GM23338 (cell line): ENCODE data around the gene ZNF692. TPM values are rescaled to one million over a fixed set of nuclear protein-coding genes. Genes with fewer than 3 reads are reported as not detected.

Source experiments
- CREB1 ChIP-seq: fragments of 250-450 bp; sonication (Bioruptor Pico); IDR thresholded peaks from 2 replicates; pipeline ENCODE4 v1.5.0; 2020; ENCODE audit warnings: low read depth, mild to moderate bottlenecking, moderate library complexity
- ETS1 ChIP-seq: IDR thresholded peaks from 2 replicates; pipeline ENCODE4 v1.6.1; 2016; ENCODE audit warnings: antibody characterized with exemption
- EZH2 ChIP-seq: fragments of 200-600 bp; sonication (generic); IDR thresholded peaks from one replicate; pipeline ENCODE4 v1.8.0; 2017; ENCODE audit warnings: antibody characterized with exemption, mild to moderate bottlenecking, low read depth; ENCODE audit not compliant: unreplicated experiment
- EZH2phosphoT487 ChIP-seq: fragments of 200-600 bp; sonication (generic); IDR thresholded peaks from one replicate; pipeline ENCODE4 v1.8.1; 2018; ENCODE audit warnings: antibody characterized with exemption; ENCODE audit not compliant: unreplicated experiment
- JUNB ChIP-seq: IDR thresholded peaks from one replicate; pipeline ENCODE4 v1.6.1; 2016; ENCODE audit warnings: antibody characterized with exemption; ENCODE audit not compliant: unreplicated experiment
- NANOG ChIP-seq: IDR thresholded peaks from 2 replicates; pipeline ENCODE4 v1.6.1; 2016; ENCODE audit warnings: antibody characterized with exemption, borderline replicate concordance
- REST ChIP-seq: IDR thresholded peaks from one replicate; pipeline ENCODE4 v1.6.1; 2018; ENCODE audit warnings: antibody characterized with exemption; ENCODE audit not compliant: unreplicated experiment
- STAT1 ChIP-seq: IDR thresholded peaks from one replicate; pipeline ENCODE4 v1.6.1; 2016; ENCODE audit warnings: antibody characterized with exemption; ENCODE audit not compliant: unreplicated experiment
- ZNF114 ChIP-seq: fragments of 250-450 bp; sonication (Bioruptor Pico); IDR thresholded peaks from 2 replicates; pipeline ENCODE4 v1.5.0; 2020; ENCODE audit warnings: mild to moderate bottlenecking, moderate library complexity
- ZNF331 ChIP-seq: fragments of 250-450 bp; sonication (Bioruptor Pico); IDR thresholded peaks from 2 replicates; pipeline ENCODE4 v1.5.0; 2020; ENCODE audit warnings: low read depth, mild to moderate bottlenecking, moderate library complexity
- ZNF462 ChIP-seq: fragments of 250-450 bp; sonication (Bioruptor Pico); IDR thresholded peaks from 2 replicates; pipeline ENCODE4 v1.5.0; 2020; ENCODE audit warnings: mild to moderate bottlenecking, moderate library complexity
- polyA plus RNA-seq: library from polyadenylated mRNA; unstranded; fragments of >200 nt; fragmentation: Nextera tagmentation; extraction: Ambion mirVana; gene quantifications from 2 replicates; pipeline ENCODE4 v1.2.1, GENCODE V29; 2016
- total RNA-seq: library from RNA; depleted of rRNA; stranded (reverse); fragments of >200 nt; shearing (Covaris generic); gene quantifications from 2 replicates; pipeline ENCODE4 v1.2.3, GENCODE V29; 2014

The ZNF692 gene
- total and polyA plus RNA-seq, 2 experiments from 2014 or later = 41.2 to 57.1 TPM

GRCh38 chr1:248853663-248854375, 5.1 kb downstream of the ZNF692 start (continued):
- TF ChIP-seq ZNF462 (CRISPR knock-in tag) = no peak
- TF ChIP-seq REST = no peak
- no peak for TF ChIP-seq ZNF331
- no peak for TF ChIP-seq ETS1
- no peak for TF ChIP-seq STAT1
- TF ChIP-seq JUNB = no peak
- no peak for TF ChIP-seq EZH2phosphoT487
- no peak for TF ChIP-seq ZNF114 (CRISPR knock-in tag)
- TF ChIP-seq EZH2 = no peak
- no peak for TF ChIP-seq CREB1
- TF ChIP-seq NANOG = no peak
